HL-60 (cell line): ENCODE data around the gene PPP6R3.

Experiments used
- DNase-seq, 2 experiments: peaks; one replicate each; pipeline ENCODE4 v3.0.0-alpha.2; 2010 to 2020; ENCODE audit warnings: low read depth in 1 of 2, low spot score in 1 of 2
- H3K27ac ChIP-seq: fragments of 250-450 bp; sonication (Bioruptor Pico); replicated peaks from 2 replicates; pipeline ENCODE4 v1.5.1; 2020; ENCODE audit warnings: mild to moderate bottlenecking, moderate library complexity
- H3K27me3 ChIP-seq: fragments of 250-450 bp; sonication (Bioruptor Pico); 2 replicates; pipeline ENCODE4 v1.5.1; 2021; ENCODE audit warnings: mild to moderate bottlenecking, moderate library complexity; ENCODE audit not compliant: insufficient read depth, poor library complexity, severe bottlenecking
- H3K4me3 ChIP-seq: replicated peaks from 2 replicates; pipeline ENCODE4 v1.5.1; 2011; ENCODE audit warnings: mild to moderate bottlenecking, control low read depth, low read length; ENCODE audit not compliant: insufficient read depth
- GABPA ChIP-seq: IDR thresholded peaks from 2 replicates; pipeline ENCODE4 v1.6.1; 2012; ENCODE audit warnings: low read depth
- POLR2AphosphoS5 ChIP-seq: IDR thresholded peaks from 2 replicates; pipeline ENCODE4 v1.6.1; 2012; ENCODE audit warnings: low read depth
- SPI1 ChIP-seq: IDR thresholded peaks from 2 replicates; pipeline ENCODE4 v1.6.1; 2012; ENCODE audit warnings: low read depth, mild to moderate bottlenecking, borderline replicate concordance
- TF ChIP-seq, protein P1 (sequence below): IDR thresholded peaks from one replicate; pipeline ENCODE4 v1.5.1; 2011; ENCODE audit warnings: low read length, control low read depth, inconsistent platforms; ENCODE audit not compliant: insufficient read depth
- TF ChIP-seq, protein P2 (sequence below): IDR thresholded peaks from 2 replicates; pipeline ENCODE4 v1.6.1; 2012; ENCODE audit warnings: low read depth; ENCODE audit not compliant: insufficient replicate concordance

PPP6R3 gene

DNA sequence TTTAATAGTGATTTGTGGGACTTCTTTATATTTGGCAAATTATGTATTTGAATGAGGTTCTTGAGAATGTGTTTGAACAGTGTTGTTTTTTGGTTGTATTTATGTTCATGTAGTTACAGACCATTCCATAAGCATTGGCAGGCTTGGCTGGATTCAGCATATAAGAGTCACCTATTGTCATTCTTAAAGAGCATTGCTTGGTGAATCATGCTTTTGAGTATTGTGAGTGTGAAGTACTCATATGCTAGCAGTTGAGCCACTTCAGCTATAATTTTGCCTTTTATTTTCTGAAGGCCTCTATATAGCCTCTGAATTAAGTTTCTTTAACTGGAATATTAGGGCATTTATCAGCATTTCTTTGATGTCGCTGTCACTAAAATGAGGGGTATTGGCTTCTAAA, 113.8 kb downstream of the PPP6R3 start:
- DNase-seq = no peak
- TF ChIP-seq, protein P1, sequence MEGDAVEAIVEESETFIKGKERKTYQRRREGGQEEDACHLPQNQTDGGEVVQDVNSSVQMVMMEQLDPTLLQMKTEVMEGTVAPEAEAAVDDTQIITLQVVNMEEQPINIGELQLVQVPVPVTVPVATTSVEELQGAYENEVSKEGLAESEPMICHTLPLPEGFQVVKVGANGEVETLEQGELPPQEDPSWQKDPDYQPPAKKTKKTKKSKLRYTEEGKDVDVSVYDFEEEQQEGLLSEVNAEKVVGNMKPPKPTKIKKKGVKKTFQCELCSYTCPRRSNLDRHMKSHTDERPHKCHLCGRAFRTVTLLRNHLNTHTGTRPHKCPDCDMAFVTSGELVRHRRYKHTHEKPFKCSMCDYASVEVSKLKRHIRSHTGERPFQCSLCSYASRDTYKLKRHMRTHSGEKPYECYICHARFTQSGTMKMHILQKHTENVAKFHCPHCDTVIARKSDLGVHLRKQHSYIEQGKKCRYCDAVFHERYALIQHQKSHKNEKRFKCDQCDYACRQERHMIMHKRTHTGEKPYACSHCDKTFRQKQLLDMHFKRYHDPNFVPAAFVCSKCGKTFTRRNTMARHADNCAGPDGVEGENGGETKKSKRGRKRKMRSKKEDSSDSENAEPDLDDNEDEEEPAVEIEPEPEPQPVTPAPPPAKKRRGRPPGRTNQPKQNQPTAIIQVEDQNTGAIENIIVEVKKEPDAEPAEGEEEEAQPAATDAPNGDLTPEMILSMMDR = no peak
- no peak for TF ChIP-seq SPI1
- TF ChIP-seq GABPA = no peak
- TF ChIP-seq POLR2AphosphoS5 = no peak
- TF ChIP-seq, protein P2, sequence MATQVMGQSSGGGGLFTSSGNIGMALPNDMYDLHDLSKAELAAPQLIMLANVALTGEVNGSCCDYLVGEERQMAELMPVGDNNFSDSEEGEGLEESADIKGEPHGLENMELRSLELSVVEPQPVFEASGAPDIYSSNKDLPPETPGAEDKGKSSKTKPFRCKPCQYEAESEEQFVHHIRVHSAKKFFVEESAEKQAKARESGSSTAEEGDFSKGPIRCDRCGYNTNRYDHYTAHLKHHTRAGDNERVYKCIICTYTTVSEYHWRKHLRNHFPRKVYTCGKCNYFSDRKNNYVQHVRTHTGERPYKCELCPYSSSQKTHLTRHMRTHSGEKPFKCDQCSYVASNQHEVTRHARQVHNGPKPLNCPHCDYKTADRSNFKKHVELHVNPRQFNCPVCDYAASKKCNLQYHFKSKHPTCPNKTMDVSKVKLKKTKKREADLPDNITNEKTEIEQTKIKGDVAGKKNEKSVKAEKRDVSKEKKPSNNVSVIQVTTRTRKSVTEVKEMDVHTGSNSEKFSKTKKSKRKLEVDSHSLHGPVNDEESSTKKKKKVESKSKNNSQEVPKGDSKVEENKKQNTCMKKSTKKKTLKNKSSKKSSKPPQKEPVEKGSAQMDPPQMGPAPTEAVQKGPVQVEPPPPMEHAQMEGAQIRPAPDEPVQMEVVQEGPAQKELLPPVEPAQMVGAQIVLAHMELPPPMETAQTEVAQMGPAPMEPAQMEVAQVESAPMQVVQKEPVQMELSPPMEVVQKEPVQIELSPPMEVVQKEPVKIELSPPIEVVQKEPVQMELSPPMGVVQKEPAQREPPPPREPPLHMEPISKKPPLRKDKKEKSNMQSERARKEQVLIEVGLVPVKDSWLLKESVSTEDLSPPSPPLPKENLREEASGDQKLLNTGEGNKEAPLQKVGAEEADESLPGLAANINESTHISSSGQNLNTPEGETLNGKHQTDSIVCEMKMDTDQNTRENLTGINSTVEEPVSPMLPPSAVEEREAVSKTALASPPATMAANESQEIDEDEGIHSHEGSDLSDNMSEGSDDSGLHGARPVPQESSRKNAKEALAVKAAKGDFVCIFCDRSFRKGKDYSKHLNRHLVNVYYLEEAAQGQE = no peak
- Histone ChIP-seq H3K4me3 (no peak overlapping the region), H3K27ac (no peak overlapping the region), H3K27me3 (no peaks in the 10 kb centered on the region)

DNA sequence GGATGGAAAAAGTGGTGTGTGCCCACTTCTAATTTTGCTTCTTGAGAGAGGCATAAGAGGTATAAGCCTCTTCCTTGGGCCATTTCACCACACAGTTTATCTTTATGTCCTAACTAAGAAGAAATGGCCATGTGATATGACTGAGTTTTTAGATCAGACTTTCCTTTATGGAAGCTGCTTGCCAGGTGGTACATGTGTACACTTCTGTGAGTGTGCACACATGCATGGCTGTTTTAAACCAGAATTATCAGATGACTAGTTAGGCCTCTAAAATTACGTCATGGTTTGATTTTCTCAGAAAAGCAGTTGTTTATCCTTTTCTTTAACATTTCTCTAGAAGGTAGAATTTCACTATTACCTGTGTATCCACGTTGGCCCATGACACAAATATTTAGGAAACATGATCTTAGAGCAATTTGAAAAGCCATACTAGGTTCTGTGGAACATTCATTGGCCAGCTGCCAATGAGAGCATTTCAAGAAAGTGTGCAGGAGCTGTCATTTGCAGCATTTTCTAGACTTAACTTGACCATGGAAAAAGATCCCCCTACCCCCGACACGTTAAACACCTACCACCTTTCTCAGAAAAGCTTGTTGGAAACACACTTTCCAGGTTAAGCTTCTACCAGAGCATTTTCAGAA, 114.6 kb downstream of the PPP6R3 start:
- Histone ChIP-seq H3K27me3 (no peaks in the 10 kb centered on the region), H3K27ac (no peak overlapping the region), H3K4me3 (no peak overlapping the region)
- TF ChIP-seq, protein P1 = no peak
- TF ChIP-seq GABPA = no peak
- TF ChIP-seq, protein P2 = no peak
- TF ChIP-seq POLR2AphosphoS5 = no peak
- TF ChIP-seq SPI1 = no peak
- DNase-seq = no peak

GRCh38 chr11:68579455-68579854, 118.9 kb downstream of the PPP6R3 start:
- TF ChIP-seq POLR2AphosphoS5 (no peak), GABPA (no peak), SPI1 (no peak)
- TF ChIP-seq, protein P2 = no peak
- TF ChIP-seq, protein P1 = no peak
- no peak overlapping the region for H3K27ac ChIP-seq
- no peak for DNase-seq

More at GRCh38 chr11:68579455-68579854, 118.9 kb downstream of the PPP6R3 start:
- Histone ChIP-seq H3K27me3 (no peaks in the 10 kb centered on the region), H3K4me3 (no peak overlapping the region)
